Activated naive CD4-positive, alpha-beta T cell (primary cell): ENCODE results near the gene PRKCH.
"Not testable (repeated sequence)": the region's sequence is repeated elsewhere in the genome, so short reads cannot be mapped to it uniquely, and the experiment has no call there.

Experiments
- DNase-seq, 4 experiments: peaks; one replicate each; lab custom pipeline; 2025; lab: John Stamatoyannopoulos, UW

Gene PRKCH

DNA sequence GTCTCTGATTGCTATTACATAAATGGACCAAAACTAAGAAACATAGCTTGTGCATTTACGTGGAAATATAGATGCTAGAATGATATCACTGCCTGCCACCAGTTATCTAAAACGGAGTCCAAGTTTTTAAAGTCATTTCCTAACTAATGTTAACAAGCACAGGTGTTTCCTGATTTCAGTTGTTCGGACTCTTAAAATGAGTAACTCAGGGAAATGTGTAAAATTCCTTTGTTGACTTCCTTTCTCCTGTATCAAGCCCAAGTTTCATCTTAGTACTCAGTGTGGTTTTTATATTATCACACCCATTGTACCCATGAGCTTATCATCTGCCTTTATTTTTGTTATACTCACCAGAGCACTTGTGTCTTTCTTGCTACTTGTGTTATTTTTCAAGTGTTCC is 13.2 kb upstream of the PRKCH start:
- no peak for DNase-seq

GRCh38 chr14:61308701-61309100 is 12.7 kb upstream of the PRKCH start:
- not testable (repeated sequence) for DNase-seq

GRCh38 chr14:61315313-61315712 is 6.1 kb upstream of the PRKCH start:
- DNase-seq, result no peak

DNA sequence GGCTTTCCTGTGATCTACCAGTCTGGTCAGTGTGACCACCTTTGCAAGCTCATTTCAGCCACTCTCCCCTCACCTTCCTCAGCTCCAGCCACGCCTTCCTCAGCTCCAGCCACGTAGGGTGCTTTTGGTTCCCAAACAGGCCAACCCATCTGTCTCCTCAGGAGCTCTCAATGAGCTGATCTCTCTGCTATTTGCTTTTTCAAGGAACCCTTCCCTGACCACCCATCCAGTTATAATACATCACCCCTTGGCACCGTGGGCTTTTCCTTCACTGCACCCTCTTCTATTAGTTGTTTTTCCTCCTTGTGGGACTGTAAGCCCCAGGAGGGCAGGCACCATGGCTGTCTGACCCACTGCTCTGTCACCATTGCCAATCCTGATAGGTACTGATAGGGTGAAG is 2.3 kb upstream of the PRKCH start:
- DNase-seq, result no peak

- no peak for DNase-seq
Measured at GRCh38 chr14:61319706-61320105, 1.7 kb upstream of the PRKCH start.

DNA sequence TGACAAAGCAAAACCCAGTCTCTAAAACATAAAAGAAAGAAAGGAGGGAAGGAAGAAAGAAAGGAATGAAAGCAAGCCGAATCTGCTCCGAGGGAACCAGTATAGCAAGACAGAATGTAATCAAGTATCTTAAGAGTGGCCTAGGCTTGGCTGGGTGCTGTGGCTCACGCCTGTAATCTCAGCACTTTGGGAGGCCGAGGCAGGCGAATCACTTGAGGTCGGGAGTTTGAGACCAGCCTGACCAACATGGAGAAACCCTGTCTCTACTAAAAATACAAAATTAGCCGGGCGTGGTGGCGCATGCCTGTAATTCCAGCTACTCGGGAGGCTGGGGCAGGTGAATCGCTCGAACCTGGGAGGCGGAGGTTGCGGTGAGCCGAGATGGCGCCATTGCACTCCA is 1.2 kb upstream of the PRKCH start:
- not testable (repeated sequence) for DNase-seq

GRCh38 chr14:61320806-61321384 is 484 bp upstream of the PRKCH start:
- DNase-seq, result no peak

- no peak for DNase-seq
Measured at GRCh38 chr14:61322011-61322798, 826 bp downstream of the PRKCH start.

DNA sequence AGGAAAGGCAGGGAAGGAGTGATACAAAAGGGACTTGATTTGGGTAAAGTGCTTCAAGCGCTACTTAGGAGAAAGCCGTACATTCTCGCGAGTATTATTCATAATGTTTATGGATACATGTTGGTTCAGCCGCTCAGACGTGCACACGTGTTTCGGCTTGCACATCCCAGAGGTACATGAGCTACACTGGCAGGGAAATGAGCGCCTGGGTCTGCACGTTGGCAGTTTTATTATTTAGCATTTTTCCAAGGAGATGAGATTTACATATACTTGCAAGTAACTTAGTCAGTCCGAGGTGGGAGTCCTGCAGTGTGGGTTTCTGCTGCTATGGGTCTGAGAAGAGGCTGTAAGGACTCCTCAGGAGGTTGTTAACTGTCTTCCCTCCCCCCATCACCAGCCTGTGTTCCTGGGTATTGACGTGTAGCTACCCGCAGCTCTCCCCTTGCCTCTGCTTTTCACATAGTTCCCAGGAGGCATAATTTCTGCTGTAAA is 1.5 kb downstream of the PRKCH start:
- no peak for DNase-seq

- DNase-seq, result no peak
Measured at GRCh38 chr14:61323970-61324369, 2.6 kb downstream of the PRKCH start.

- no peak for DNase-seq
Measured at GRCh38 chr14:61325166-61325565, 3.8 kb downstream of the PRKCH start.

DNA sequence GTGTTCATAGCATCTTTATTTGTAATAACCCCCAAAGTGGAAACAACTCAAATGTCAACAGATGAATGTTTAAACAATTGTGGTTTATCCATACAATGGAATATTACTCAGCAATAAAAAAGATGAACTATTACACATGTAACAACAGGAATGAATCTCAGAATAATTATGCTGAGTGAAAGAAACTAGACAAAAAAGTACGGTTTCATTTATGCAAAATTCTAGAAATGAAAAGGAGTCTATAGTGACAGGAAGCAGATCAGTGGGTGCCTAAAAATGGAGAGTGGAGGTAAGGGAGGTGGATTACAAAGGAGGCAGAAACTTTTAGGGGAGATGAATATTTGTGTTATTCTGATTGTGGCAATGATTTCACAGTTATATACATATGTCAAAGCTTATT is 4.8 kb downstream of the PRKCH start:
- no peak for DNase-seq

- DNase-seq, result no peak
Measured at GRCh38 chr14:61326847-61327246, 5.5 kb downstream of the PRKCH start.

GRCh38 chr14:61328626-61329262 is 7.4 kb downstream of the PRKCH start:
- no peak for DNase-seq

DNA sequence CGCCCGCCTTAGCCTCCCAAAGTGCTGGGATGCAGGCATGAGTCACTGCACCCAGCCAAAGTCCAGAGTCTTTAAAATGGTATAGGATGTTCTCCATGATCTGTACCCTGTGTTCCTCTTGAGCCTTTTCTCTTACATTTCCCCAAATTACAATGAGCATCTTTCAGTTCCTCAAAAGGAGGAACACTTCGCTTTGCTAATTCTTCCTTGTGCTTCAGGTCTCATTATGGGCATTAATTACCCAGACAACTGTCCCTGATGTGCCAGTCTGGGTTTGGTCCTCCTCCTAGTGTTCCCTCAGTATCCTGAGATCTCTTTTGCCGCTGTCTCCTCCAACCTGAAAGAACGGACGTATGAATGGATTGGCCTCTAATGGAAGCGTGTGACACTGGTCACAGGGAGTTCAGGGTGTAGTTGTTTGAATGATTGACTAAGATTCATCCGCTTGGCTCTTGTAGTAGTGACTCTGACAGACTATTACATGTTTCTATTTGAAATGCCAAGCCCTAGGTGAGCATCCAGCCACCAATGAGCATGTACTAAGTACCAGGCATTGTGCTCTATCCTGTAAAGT is 8.2 kb downstream of the PRKCH start:
- no peak for DNase-seq

- no peak for DNase-seq
Measured at GRCh38 chr14:61330511-61330910, 9.1 kb downstream of the PRKCH start.

DNA sequence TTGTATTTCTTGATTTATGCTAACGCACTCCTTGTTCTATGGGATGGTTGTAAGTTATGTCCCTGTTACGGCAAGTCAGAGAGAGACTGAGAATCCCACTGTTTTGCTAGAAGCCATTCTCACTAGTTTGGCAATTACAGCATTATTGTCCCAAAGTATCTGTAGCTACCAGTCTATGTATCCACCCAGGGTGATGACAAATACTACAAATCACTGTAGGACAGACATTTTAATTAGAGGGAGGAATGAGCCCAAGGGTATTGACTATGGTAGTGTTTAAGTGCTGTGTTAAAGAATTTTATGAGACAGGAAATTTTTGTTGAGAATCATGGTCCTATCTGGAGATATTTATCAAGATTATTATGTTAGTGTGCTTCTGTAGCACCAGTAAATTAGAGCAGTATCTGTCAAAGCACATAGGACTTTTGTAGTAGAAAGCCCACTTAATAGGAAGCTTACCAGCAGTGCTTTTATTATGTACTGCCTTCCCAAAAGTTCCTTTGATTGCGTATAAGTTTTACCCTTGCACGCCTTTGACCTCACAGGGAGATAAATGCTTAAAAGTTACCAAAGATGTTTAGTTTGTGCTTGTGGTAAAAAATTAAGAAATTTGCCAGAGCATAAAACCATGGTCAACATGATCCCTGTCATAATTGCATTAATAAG is 10.7 kb downstream of the PRKCH start:
- no peak for DNase-seq

- no peak for DNase-seq
Measured at GRCh38 chr14:61332658-61333029, 11.3 kb downstream of the PRKCH start.

DNA sequence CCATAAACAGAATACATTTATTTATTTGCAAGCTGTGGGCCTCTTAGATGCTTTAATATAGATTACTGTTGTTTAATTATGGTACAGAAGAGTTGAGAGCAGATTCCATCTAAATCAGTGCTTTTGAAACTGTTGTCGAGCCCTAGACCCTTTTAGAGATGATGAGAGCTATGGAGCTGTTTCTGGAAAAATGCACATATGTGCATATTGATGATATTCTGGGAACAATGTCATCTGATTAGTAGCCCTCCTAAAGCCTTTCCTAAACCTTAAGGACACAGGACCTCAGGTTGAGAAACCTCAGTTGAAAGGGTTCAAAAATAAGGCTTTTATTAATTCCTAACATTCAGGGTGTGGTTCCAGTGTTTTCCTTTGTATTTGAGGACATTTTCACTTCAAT is 11.7 kb downstream of the PRKCH start:
- DNase-seq, result no peak

DNA sequence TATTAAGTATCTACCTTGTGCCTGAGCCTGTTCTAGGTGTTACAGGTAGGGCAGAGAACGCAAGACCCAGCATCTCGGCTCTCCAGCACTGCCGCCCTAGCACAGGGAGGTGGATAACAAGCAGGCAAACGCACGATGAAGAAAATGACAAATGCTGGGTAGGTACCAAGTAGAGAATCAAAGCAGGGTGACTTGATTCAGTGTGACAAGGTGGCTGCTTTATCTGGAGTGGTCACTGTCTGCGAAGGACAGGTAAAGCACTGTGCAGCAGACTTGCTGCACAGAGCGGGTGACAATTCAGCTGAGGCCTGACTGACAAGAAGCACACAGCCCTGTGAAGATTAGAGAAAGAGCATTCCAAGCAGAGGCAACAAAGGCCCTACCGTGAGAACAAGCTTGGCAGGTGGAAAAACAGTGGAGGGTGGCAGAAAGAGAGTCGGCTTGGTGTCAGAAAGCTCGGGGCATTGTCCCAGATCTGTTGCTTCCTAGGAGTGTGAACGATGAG is 12.9 kb downstream of the PRKCH start:
- no peak for DNase-seq

DNA sequence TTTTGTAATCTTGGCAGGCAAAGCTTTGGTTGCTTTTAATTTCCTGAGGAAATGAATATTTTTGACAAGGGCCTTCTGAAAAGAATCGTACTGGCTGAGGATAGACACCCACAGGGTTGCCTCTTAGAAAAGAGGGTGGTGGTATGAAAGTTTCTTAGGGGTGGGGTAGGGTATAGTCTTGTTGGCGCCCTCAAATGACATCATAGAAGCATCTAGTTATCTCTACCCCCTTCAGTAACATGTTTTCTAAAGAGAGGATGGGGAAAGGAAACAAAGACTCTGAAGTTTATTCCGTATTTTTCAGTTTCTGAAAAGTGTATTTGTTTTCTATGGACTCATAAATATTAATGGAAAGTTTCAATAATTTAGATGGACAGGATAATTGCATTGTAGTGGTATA is 13.7 kb downstream of the PRKCH start:
- DNase-seq, result no peak

DNA sequence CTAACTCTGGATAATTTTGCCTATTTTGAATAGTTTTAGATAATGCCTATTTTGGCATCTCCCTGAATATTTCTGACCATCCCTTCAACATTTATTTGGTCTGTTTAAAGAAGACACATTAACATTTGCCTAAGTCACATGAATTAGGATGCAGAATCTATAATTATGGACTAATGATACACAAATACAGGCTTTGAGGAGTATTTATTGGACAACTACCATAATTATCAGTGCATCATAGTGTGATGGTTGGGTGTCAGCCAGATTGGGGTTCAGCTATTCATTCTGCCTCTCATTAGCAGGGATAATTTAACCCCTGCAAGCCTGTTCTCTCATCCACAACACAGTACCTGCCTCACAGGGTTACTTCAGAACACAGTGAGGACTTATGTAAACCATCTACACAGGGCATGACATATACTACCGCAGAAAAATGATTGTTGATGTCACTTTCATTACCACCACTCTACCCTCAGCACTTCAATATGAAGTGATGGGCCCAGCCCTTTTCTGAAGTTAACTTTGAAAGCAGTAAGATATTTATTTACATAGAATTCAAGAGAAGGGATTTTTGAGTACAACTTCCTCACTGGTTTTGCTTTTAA is 14.4 kb downstream of the PRKCH start:
- DNase-seq, result no peak
